ENCODE results near the gene CPED1.

GRCh38 chr7:120981888-120982615 lies 6.5 kb upstream of the CPED1 start:
- TF ChIP-seq CTCF (IDR thresholded peaks at IDR 0.05; ENCODE audit: low read length) (no peak), EZH2 (IDR thresholded peaks at IDR 0.05; ENCODE audit: borderline replicate concordance, low read length) (no peak)

Measured in OCI-LY1 (cell line).